HCEC 1CT (cell line): Measurements from ENCODE around the gene ITPR1.

Experiments used
- DNase-seq: peaks from one replicate; pipeline ENCODE4 v3.0.0-alpha.2; 2017

Gene ITPR1

GRCh38 chr3:4492208-4493013 is 737 bp upstream of the ITPR1 start:
- DNase-seq: peak; percentile 58

GRCh38 chr3:4493941-4494894 is 1.1 kb downstream of the ITPR1 start:
- peak; percentile 24 for DNase-seq

GRCh38 chr3:4494895-4495264 is 1.7 kb downstream of the ITPR1 start:
- no peak for DNase-seq

GRCh38 chr3:4495294-4496086 is 2.3 kb downstream of the ITPR1 start:
- no peak for DNase-seq

DNA sequence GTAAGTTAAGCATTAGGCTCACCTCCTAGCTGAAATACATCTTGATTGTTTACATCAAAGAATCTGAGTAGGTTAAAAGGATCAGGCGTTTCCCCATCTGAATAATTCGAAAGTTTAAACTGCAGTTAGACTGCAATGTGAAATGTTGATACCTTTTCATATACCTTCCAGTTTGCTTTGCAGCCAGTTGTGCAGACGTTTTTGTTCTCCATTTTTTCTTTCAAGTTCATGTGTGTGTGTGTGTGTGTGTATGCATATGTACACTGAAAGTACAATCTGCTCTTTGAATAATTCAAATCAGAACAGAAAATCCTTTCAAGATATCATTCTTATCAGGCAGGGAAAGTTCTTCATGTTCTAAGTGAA is 2.9 kb downstream of the ITPR1 start:
- no peak for DNase-seq

DNA sequence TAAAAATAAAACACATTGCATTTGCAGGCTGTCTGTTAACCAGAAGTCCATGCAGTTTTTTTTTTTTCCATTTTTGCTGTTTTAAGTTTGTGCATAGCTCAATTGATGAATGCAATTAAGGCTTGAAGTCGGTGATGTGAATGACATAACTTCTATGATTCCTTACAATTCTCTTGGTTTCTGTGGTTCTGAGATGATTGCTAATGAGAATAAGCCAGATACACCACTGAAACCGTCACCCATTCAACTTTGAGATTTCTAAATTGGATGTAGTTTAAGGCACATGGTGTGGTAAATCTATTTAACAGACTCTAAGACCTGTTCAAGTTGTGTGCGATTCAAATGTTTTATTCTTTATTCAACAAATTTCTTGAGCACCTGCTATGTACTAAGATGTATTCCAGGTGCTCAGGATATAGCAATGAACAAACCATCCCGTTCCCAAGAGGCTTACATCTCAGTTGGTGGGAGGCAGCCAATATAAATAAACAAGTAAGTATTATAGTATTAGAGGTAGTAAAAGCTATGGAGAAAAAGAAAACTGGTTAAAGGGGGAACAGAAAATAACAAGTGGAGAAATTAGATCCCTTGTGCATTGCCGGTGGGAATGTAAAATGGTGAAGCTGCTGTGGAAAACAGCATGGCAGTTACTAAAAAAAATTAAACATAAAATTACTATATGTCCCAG is 4.0 kb downstream of the ITPR1 start:
- no peak for DNase-seq

DNA sequence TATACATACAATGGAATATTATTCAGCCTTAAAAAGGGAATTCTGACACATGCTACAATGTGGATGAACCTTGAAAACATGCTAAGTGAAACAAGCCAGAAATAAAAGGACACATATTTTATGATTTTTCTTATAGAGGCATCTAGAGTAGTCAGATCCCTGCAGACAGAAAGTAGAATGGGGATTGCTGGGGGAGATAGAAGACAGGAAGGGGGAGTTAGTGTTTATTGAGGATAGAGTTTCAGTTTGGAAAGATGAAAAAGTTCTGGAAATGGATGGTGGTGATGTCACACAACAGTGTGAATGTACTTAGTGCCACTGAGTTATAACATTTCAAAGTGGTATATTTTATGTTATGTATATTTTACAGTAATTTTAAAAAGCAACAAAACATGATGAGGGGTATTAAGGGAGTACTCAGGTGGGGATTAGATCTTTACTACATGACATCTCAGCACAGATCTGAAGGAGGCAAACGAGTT is 4.7 kb downstream of the ITPR1 start:
- DNase-seq: no peak

- DNase-seq: no peak
These were observed 5.3 kb downstream of the ITPR1 start for GRCh38 chr3:4498446-4498845.

GRCh38 chr3:4501437-4501836 is 8.3 kb downstream of the ITPR1 start:
- no peak for DNase-seq

DNA sequence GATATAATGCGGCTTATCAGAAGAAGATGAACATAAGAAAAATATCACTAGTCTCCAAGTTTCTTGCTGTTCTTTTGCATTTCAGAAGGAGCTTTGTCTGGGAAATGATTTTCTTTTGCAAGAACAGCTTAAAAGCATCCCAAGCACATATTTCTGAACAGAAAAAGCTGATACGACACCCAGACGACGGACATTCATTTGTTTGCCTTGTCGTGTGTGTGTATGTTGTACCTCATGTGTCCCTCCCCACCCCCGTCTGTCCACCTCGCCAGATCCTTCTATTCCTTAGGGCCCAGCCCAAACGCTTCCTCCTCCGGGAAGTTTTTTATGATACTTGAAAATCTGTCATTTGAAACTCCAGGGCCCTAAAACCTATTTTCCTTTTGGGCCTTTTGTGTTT is 8.8 kb downstream of the ITPR1 start:
- no peak for DNase-seq

- DNase-seq: no peak
These were observed 9.9 kb downstream of the ITPR1 start for GRCh38 chr3:4503050-4503449.

DNA sequence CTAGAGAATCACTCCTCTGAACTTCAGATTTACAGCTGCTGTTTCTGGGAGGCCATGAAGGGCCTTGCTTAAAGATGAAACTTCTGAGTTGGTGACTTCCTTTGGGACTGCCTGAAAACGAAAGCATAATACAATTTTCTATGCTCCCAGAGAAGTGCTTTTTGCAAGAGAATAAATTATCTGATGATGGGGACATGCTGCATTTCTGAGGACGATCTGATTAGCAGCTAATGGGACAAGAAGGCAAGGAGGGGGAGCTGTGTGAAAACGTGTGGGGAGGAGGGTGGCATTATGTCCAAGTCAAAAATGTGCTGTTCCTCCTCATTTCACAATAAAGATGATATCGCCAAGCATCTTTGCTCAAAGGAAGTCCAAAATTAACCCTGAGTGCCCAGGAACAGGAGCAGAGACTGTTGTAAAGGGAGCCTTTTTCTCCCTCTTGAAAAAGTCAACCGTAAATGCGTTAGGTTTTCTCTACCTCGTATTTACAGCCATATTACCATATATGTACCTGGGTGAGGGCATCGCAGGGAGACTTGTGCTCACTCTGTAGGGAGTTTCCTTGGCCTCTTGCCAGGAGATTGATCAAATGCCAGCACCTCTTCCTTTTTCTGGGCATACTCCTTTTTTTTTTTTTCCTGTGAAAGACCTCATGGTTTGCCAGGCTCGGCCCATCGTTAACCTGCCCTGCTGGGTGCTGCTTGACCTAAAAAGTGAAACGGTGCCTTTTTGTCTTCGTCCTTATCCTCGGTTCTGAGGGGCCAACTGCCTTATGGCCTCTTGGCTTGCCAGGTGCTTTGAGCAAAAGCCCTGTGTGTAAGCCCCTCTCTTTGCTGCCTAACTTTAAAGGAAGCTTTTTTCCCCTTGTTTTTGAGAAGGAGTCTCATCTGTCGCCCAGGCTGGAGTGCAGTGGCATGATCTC is 11.5 kb downstream of the ITPR1 start:
- DNase-seq: no peak

GRCh38 chr3:4505688-4506558 is 12.8 kb downstream of the ITPR1 start:
- no peak for DNase-seq

- DNase-seq: no peak
These were observed 13.4 kb downstream of the ITPR1 start for GRCh38 chr3:4506559-4507023.

- DNase-seq: no peak
These were observed 14.0 kb downstream of the ITPR1 start for GRCh38 chr3:4507024-4507596.

GRCh38 chr3:4508048-4508981 is 15.2 kb downstream of the ITPR1 start:
- no peak for DNase-seq

DNA sequence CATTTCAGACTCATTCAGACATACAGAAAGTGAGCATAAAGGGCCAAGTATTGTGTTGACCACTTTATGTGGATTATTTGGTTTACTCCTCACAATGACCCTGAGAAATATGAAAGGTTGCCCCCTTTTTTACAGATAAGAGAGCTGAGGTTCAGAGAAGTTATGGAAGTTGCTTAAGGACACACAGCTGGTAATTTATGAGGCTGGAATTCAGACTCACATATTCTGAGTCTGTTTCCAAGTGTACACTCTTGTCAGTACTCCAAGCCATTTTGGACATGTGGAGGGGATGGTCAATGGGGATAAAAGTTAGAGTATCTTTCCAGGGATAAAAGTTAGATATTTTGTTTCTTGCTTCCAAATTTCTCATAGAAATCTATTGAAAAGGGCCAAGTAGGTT is 15.9 kb downstream of the ITPR1 start:
- DNase-seq: no peak

DNA sequence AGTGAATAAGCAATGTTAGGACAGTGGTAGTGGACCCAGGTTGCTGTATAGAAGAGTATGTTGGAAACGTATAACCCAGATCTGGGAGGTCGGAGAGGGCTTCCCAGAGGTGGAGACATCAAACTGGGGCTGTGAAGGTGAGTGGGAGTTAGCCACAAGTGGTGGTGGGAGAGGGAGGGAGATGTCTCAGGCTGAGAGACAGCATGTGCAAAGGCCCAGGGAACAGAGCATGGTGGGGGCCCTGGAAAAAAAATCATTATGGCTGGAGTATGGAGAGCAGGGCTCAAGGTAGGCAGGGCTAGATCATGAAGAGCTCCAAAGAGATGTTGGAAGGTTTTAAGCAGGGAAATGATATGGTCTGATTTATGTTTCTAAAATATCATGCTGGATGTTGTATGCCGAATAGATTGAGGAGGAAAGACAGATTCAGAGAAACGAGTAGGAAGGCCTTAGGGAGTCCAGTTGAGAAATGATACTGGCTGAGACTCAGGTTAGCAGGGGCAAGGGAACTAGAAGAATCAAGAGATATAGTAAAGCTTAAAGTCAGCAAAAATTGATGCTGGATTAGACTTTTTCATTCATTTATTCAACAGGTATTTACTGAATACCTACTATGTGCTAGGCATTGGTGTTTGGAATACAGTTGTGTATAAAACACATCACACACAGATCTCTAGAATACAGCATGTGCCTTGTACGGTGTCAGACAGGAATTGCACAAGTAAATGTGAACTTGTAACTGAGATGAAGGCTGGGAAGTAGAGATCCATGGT is 17.0 kb downstream of the ITPR1 start:
- DNase-seq: no peak
